Brain microvascular endothelial cell (primary cell): Measurements from ENCODE around the gene H19.

Experiments
- DNase-seq: peaks from one replicate; pipeline ENCODE4 v3.0.0-alpha.2; 2020
- H3K27ac ChIP-seq: fragments of 250-450 bp; sonication (Bioruptor Pico); 2 replicates; pipeline ENCODE4 v1.5.1; 2020; ENCODE audit warnings: mild to moderate bottlenecking, moderate library complexity
- H3K27me3 ChIP-seq: fragments of 250-450 bp; sonication (Bioruptor Pico); replicated peaks from 2 replicates; pipeline ENCODE4 v1.5.1; 2020; ENCODE audit warnings: mild to moderate bottlenecking
- H3K36me3 ChIP-seq: fragments of 250-450 bp; sonication (Bioruptor Pico); replicated peaks from 2 replicates; pipeline ENCODE4 v1.5.1; 2020; ENCODE audit warnings: mild to moderate bottlenecking
- H3K4me3 ChIP-seq: 2 replicates; pipeline ENCODE4 v1.5.1; 2011; ENCODE audit warnings: low read depth, mild to moderate bottlenecking, control low read depth, low read length, moderate library complexity
- CTCF ChIP-seq: IDR thresholded peaks from 2 replicates; pipeline ENCODE4 v1.5.1; 2011; ENCODE audit warnings: low read depth, mild to moderate bottlenecking, moderate library complexity, low read length, control low read depth, inconsistent platforms; ENCODE audit errors: missing control alignments
- in situ Hi-C: cut with HindIII; loops from 2 replicates; pipeline ENCODE4 v1.10.0; 2017; ENCODE audit warnings: low sequenced_read_pairs, low pct_ligation_motif_present

The H19 gene

GRCh38 chr11:1969776-1970175 lies 27.9 kb downstream of the H19 start:
- Histone ChIP-seq H3K4me3 (no peak overlapping the region), H3K27me3 (no peaks in the 10 kb centered on the region), H3K27ac (no peak overlapping the region), H3K36me3 (no peaks in the 10 kb centered on the region)
- TF ChIP-seq CTCF, result no peak
- DNase-seq, result no peak
- in situ Hi-C loops, result no loop called here

DNA sequence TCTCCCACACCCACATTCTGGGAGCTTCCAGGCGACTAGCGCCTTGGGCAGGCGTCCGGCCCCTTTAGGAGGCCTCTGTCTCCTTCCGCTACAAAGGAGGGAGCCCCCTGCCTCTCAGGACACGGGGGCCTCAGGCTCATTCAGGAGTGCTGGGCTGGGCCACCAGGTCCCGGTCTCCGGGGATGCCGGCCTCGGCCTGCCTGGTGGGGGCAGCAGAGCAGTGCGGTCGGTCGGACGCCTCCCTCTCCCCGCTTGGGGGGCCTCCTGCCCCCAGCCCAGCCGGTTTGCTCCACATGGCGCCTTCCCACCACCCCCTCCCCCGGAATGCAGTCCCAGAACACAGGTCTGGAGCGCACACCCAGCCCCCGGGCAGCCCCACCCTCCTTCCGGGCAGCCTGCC lies 28.6 kb downstream of the H19 start:
- no peak for TF ChIP-seq CTCF
- in situ Hi-C loops, result no loop called here
- no peak overlapping the region for H3K27ac ChIP-seq
- H3K27me3 ChIP-seq, result no peaks in the 10 kb centered on the region
- H3K4me3 ChIP-seq, result no peak overlapping the region
- no peaks in the 10 kb centered on the region for H3K36me3 ChIP-seq
- no peak for DNase-seq

DNA sequence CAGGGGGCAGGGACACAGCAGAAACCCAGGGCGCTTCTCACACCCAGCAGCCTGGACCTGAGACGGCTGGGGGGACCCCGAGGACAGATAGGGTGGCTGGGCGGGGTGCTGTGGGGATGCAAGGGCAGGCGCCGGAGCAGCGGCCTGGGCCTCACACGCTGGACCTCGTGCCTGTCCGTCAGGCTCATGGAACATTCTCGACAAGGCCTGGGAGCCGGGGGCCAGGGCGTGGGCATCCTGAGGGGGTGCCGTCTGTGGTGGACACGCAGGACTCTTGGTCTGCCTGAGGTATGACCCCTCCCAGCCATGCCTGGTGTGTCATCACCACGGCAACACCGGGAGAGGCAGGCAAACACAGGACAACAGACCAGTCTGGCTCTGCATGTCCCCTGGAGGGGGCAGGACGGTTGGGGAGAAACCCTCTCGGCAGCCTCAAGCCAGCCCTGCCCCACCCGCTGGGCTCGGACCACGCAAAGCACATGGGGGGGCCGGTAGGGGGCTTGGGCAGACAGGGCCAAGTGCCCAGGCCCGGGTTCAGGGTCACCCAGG lies 29.1 kb downstream of the H19 start:
- no peak for DNase-seq
- no peak for TF ChIP-seq CTCF
- no peak overlapping the region for H3K4me3 ChIP-seq
- in situ Hi-C loops, result no loop called here
- H3K36me3 ChIP-seq, result no peaks in the 10 kb centered on the region
- no peak overlapping the region for H3K27ac ChIP-seq
- no peaks in the 10 kb centered on the region for H3K27me3 ChIP-seq

- in situ Hi-C loops, result no loop called here
These were observed 29.9 kb downstream of the H19 start for GRCh38 chr11:1967641-1968225.

DNA sequence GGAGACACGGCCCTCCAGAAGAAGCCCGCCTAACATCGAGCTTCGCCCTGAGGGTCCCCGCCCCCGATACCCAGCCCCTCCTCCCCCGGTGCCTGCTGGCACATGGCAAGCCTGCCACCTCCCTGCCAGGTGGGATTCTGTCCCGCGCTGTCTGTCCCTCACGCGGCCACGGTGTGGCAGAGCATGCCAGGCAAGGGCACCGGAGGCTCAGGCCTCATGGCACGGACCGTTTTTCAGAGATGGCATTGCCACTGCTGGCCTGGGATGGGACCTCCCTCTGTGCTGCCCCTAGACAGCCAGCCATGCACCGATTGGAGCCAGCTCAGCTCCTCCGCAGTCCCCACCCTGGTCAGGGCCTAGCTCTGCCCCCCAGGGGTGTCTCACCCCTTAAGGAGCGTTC lies 31.1 kb downstream of the H19 start:
- Histone ChIP-seq H3K27ac (no peak overlapping the region), H3K4me3 (no peak overlapping the region), H3K27me3 (no peaks in the 10 kb centered on the region), H3K36me3 (no peaks in the 10 kb centered on the region)
- in situ Hi-C loops, result no loop called here
- no peak for TF ChIP-seq CTCF
- DNase-seq, result no peak

More at GRCh38 chr11:1967641-1968225, 29.9 kb downstream of the H19 start:
- no peaks in the 10 kb centered on the region for H3K27me3 ChIP-seq
- no peaks in the 10 kb centered on the region for H3K36me3 ChIP-seq
- no peak overlapping the region for H3K27ac ChIP-seq
- no peak for TF ChIP-seq CTCF
- no peak for DNase-seq
- H3K4me3 ChIP-seq, result no peak overlapping the region

- Histone ChIP-seq H3K4me3 (no peak overlapping the region), H3K27me3 (no peaks in the 10 kb centered on the region), H3K36me3 (no peaks in the 10 kb centered on the region), H3K27ac (no peak overlapping the region)
- no peak for TF ChIP-seq CTCF
- no peak for DNase-seq
- in situ Hi-C loops, result no loop called here
These were observed 32.7 kb downstream of the H19 start for GRCh38 chr11:1964955-1965354.
